Activated CD8-positive, alpha-beta memory T cell treated with anti-CD3 and anti-CD28 coated beads for 48 hours (primary cell): Measurements from ENCODE around the gene GAL3ST1.

Source experiments
- DNase-seq, 3 experiments: peaks; one replicate each; pipeline ENCODE4 v3.0.0-alpha.2; 2020; ENCODE audit warnings: low read depth in 2 of 3, low spot score in 2 of 3

Gene GAL3ST1

GRCh38 chr22:30538280-30538679 is 36.2 kb downstream of the GAL3ST1 start:
- no peak for DNase-seq

GRCh38 chr22:30537083-30537731 is 37.3 kb downstream of the GAL3ST1 start:
- DNase-seq, result no peak

- DNase-seq, result no peak
Observed at GRCh38 chr22:30535182-30535581, 39.3 kb downstream of the GAL3ST1 start.

- DNase-seq, result no peak
Observed at GRCh38 chr22:30531651-30532608, 42.5 kb downstream of the GAL3ST1 start.

GRCh38 chr22:30526656-30527055 is 47.8 kb downstream of the GAL3ST1 start:
- DNase-seq, result no peak

- no peak for DNase-seq
Observed at GRCh38 chr22:30523646-30524489, 50.6 kb downstream of the GAL3ST1 start.

GRCh38 chr22:30521368-30522156 is 52.9 kb downstream of the GAL3ST1 start:
- no peak for DNase-seq

GRCh38 chr22:30519842-30520425 is 54.5 kb downstream of the GAL3ST1 start:
- DNase-seq, result no peak

GRCh38 chr22:30516731-30517130 is 57.7 kb downstream of the GAL3ST1 start:
- no peak for DNase-seq

GRCh38 chr22:30516273-30516672 is 58.2 kb downstream of the GAL3ST1 start:
- DNase-seq, result no peak

- no peak for DNase-seq
Observed at GRCh38 chr22:30514252-30514651, 60.2 kb downstream of the GAL3ST1 start.

- DNase-seq, result no peak
Observed at GRCh38 chr22:30513462-30513861, 61.0 kb downstream of the GAL3ST1 start.

- no peak for DNase-seq
Observed at GRCh38 chr22:30511911-30512310, 62.6 kb downstream of the GAL3ST1 start.

GRCh38 chr22:30511109-30511508 is 63.4 kb downstream of the GAL3ST1 start:
- no peak for DNase-seq

- DNase-seq, result no peak
Observed at GRCh38 chr22:30508216-30508615, 66.2 kb downstream of the GAL3ST1 start.

- DNase-seq, result no peak
Observed at GRCh38 chr22:30507670-30508069, 66.8 kb downstream of the GAL3ST1 start.

GRCh38 chr22:30506507-30506968 is 67.9 kb downstream of the GAL3ST1 start:
- DNase-seq, result no peak
